ENCODE measurements around the gene ZNF573. TPM values are rescaled to one million over a fixed set of nuclear protein-coding genes. Genes with fewer than 3 reads are reported as not detected.

Gene ZNF573
- total RNA-seq, 6 donors from 2014 or later = 5.2 to 17.8 (median 8.5) TPM

DNA sequence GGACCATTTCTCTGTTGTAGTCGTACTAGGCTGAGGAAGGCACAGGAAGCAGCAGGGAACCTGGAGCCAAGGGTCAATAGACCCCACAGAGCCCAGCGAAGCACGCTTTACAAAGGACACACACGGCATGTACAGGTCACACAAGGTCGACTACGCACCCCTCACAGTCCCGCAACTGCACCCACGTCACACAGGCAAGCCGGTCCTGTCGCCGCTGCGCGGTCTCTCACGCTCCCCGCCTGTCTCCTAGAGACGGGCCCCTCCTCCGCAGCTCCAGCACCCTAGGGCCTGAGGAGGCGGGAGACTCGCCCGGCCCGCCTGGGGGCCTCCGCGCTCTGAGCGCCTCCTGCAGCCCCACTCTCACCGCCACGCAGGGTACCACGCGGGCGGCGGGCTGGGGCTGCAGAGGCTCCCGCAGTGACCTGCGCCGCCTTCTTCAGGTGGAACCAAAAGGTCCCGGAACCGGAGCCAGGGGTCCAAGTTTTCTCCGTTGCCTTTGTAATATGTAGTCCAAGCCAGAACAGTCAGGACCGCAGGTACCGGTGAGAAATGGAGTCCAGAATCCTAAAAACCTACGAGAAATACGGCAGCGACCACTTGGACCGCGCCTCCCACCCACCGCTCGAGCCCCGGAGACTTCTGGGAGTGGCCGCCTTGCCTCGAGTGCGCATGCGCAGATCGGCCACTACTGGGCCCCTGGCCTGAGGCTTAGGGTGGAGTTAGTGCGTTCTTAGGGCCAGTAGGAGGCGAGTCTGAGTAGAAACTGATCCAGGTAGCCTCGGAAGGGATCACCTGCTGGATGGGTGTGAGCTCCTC, 60.1 kb downstream of the ZNF573 start, which contains the start of gene ZNF607:
ZNF607 (minus strand) TSS at position 651 of the 816 bp plus-strand sequence. CDS start 8,143 bp downstream, outside the sequence.
- whole genome bisulfite sequencing, 2 donors = 1 to 2% methylated on average over 28 to 33 of the region's 54 CpGs
- Histone ChIP-seq H3K4me3 (peak within 1 kb of the TSS; percentile 75 to 96 (median 86)), H3K9me3 (peaks cover 0 to 5% (median 1%) of the 10 kb centered on the region in 4 donors), H3K27me3 (no peaks in the 10 kb centered on the region), H3K36me3 (no peaks in the 10 kb centered on the region), H3K4me1 (peaks cover 6 to 16% (median 10%) of the 10 kb centered on the region in 4 donors), H3K27ac (peak within 1 kb of the TSS; percentile 62 to 85 (median 71))
- DNase-seq (peak; percentile 89 to 94), ATAC-seq (ENCODE audit: low FRiP score in 2 of 2) (peak; percentile 96 to 99)
- TF ChIP-seq POLR2AphosphoS5 (IDR thresholded peaks at IDR 0.05) = peak in 1 of 2 donors; percentile 87
- peak in 2 of 4 donors; percentile 65 to 67 for TF ChIP-seq POLR2A (IDR thresholded peaks at IDR 0.05)
- TF ChIP-seq, protein P1, sequence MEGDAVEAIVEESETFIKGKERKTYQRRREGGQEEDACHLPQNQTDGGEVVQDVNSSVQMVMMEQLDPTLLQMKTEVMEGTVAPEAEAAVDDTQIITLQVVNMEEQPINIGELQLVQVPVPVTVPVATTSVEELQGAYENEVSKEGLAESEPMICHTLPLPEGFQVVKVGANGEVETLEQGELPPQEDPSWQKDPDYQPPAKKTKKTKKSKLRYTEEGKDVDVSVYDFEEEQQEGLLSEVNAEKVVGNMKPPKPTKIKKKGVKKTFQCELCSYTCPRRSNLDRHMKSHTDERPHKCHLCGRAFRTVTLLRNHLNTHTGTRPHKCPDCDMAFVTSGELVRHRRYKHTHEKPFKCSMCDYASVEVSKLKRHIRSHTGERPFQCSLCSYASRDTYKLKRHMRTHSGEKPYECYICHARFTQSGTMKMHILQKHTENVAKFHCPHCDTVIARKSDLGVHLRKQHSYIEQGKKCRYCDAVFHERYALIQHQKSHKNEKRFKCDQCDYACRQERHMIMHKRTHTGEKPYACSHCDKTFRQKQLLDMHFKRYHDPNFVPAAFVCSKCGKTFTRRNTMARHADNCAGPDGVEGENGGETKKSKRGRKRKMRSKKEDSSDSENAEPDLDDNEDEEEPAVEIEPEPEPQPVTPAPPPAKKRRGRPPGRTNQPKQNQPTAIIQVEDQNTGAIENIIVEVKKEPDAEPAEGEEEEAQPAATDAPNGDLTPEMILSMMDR (IDR thresholded peaks at IDR 0.05) = peak; percentile 53 to 75 (median 60)
- TF ChIP-seq EP300 (IDR thresholded peaks at IDR 0.05) = no peak

DNA sequence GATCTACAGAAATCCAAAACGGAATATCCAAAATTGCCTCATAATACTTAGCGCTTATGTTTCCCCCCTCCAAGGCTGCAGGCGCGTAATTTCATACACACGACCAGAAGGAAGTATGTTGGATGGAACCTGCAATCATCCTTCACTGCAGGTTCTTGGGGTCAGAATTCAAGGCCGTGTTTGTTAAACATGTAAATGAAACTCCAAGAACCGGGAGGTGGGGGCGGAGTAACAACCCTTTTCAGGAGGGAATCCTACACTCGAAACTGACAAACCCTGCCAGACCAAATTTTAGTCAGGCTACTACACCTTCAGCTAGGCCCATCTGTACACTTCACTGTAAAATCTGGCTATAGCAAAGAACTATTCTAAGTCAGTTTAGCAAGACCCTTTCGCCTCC, 61.1 kb downstream of the ZNF573 start:
- peak overlapping the region in 2 of 4 donors; percentile 76 to 96 for H3K4me3 ChIP-seq
- peaks cover 6 to 16% (median 10%) of the 10 kb centered on the region in 4 donors for H3K4me1 ChIP-seq
- H3K9me3 ChIP-seq = peaks cover 0 to 4% (median 1%) of the 10 kb centered on the region in 4 donors
- TF ChIP-seq EP300 (IDR thresholded peaks at IDR 0.05) (no peak), POLR2AphosphoS5 (IDR thresholded peaks at IDR 0.05) (no peak), POLR2A (IDR thresholded peaks at IDR 0.05) (no peak)
- TF ChIP-seq, protein P1 (IDR thresholded peaks at IDR 0.05) = no peak
- peak overlapping the region in 1 of 4 donors; percentile 85 for H3K27ac ChIP-seq
- WGBS, 2 donors = 53 to 74% methylated on average over 9 to 10 of the region's 10 CpGs
- DNase-seq (no peak), ATAC-seq (ENCODE audit: low FRiP score in 2 of 2) (no peak)
- H3K36me3 ChIP-seq = no peaks in the 10 kb centered on the region
- H3K27me3 ChIP-seq = no peaks in the 10 kb centered on the region

DNA sequence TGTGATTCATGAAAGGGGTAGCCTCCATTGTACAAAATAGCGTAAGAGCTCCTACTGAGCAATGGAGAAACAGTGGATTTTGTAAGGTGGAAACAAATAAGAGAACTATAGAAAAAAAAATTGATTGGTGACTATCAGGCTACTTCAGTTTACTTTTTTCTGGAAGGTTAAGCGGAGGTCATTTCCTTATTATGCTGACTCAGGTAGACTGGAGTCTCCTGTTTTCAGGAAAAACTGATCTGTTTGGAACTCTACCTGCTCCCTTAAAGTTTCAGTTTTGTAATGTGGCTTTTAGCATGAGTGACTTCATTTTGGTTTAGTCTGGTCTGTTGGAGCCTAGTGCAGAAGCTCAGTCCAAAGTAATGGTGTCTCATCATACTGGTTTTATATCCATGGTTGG, 63.2 kb downstream of the ZNF573 start:
- no peak for TF ChIP-seq POLR2A (IDR thresholded peaks at IDR 0.05)
- TF ChIP-seq, protein P1 (IDR thresholded peaks at IDR 0.05) = no peak
- TF ChIP-seq POLR2AphosphoS5 (IDR thresholded peaks at IDR 0.05) = no peak
- no peak for TF ChIP-seq EP300 (IDR thresholded peaks at IDR 0.05)
- 95 to 98% methylated on average over 2 of the region's 2 CpGs for WGBS, 2 donors

DNA sequence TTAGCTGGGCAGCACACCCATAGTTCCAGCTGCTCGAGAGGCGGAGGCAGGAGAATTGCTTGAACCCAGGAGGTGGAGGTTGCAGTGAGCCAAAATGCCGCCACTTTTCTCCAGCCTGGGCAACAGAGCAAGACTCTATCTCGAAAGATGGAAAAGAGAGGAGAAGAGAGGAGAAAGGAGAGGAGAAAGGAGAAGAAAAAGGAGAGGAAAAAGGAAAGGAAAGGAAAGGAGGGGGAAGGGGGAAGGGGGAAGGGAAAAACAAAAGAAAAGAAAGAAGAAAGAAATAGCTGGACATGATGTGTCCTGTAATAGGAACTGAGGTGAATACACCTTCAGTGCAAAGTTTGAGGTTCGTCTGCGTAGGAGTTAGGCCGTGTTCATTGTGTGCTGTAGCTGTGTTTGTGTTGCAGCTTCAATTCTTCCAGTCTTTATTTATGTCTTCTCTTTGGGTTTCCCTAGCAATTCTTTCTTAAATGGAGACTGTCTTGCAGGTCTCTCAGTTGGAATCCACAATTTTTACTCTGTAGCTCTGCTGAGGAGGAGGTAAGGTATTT, 73.3 kb downstream of the ZNF573 start:
- H3K9me3 ChIP-seq = peaks cover 0 to 17% (median 9%) of the 10 kb centered on the region in 4 donors
- DNase-seq (no peak), ATAC-seq (ENCODE audit: low FRiP score in 2 of 2) (no peak)
- H3K4me1 ChIP-seq = no peaks in the 10 kb centered on the region
- TF ChIP-seq EP300 (IDR thresholded peaks at IDR 0.05) (no peak), POLR2A (IDR thresholded peaks at IDR 0.05) (no peak), POLR2AphosphoS5 (IDR thresholded peaks at IDR 0.05) (no peak)
- TF ChIP-seq, protein P1 (IDR thresholded peaks at IDR 0.05) = no peak
- WGBS, 2 donors = 93 to 97% methylated on average over 7 of the region's 7 CpGs
- no peak overlapping the region for H3K27ac ChIP-seq
- H3K36me3 ChIP-seq = peaks cover 1 to 47% (median 19%) of the 10 kb centered on the region in 4 donors
- no peak overlapping the region for H3K4me3 ChIP-seq
- H3K27me3 ChIP-seq = no peaks in the 10 kb centered on the region

More for the DNA sequence above, 63.2 kb downstream of the ZNF573 start:
- peaks cover 0 to 4% (median under 1%) of the 10 kb centered on the region in 4 donors for H3K36me3 ChIP-seq
- ATAC-seq (ENCODE audit: low FRiP score in 2 of 2) = no peak
- no peak overlapping the region for H3K27ac ChIP-seq
- DNase-seq = no peak
- no peak overlapping the region for H3K4me3 ChIP-seq
- peaks cover 0 to 8% (median 1%) of the 10 kb centered on the region in 4 donors for H3K9me3 ChIP-seq
- H3K4me1 ChIP-seq = peaks cover 6 to 16% (median 10%) of the 10 kb centered on the region in 4 donors
- no peaks in the 10 kb centered on the region for H3K27me3 ChIP-seq
